Measurements from ENCODE around the gene ACVR1. TPM values are rescaled to one million over a fixed set of nuclear protein-coding genes. Genes with fewer than 3 reads are reported as not detected.

Gene ACVR1
- total RNA-seq, 3 donors from 2014 or later = 14.7 to 38.4 (median 15.8) TPM

DNA sequence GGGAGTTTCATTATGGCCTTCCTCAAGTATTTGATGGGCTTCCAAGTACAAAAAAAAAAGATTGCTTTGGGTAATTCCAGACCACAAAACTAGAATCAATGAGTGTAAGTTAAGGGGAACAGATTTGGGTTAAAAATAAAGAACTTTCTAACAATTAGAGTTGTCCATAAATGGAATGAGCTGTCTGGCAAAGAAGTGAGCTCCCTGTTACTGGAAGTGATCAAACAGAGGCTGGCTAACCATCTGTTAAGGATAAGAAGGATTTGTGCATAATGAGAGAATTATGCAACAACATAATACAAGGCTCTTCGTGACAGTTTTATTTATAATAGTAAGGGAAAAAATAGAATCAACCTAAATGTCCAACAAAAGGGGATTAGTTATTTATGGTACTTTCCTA lies 44.6 kb upstream of the ACVR1 start:
- TF ChIP-seq, protein P1, sequence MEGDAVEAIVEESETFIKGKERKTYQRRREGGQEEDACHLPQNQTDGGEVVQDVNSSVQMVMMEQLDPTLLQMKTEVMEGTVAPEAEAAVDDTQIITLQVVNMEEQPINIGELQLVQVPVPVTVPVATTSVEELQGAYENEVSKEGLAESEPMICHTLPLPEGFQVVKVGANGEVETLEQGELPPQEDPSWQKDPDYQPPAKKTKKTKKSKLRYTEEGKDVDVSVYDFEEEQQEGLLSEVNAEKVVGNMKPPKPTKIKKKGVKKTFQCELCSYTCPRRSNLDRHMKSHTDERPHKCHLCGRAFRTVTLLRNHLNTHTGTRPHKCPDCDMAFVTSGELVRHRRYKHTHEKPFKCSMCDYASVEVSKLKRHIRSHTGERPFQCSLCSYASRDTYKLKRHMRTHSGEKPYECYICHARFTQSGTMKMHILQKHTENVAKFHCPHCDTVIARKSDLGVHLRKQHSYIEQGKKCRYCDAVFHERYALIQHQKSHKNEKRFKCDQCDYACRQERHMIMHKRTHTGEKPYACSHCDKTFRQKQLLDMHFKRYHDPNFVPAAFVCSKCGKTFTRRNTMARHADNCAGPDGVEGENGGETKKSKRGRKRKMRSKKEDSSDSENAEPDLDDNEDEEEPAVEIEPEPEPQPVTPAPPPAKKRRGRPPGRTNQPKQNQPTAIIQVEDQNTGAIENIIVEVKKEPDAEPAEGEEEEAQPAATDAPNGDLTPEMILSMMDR (IDR thresholded peaks at IDR 0.05) = no peak
- H3K4me3 ChIP-seq = no peak overlapping the region
- DNase-seq (no peak), ATAC-seq (no peak)
- no peaks in the 10 kb centered on the region for H3K36me3 ChIP-seq (ENCODE audit: low read depth)
- no peaks in the 10 kb centered on the region for H3K9me3 ChIP-seq
- intact Hi-C loops (cut with DNase I, micrococcal nuclease) = no loop called here
- H3K4me1 ChIP-seq (ENCODE audit: low read depth) = no peaks in the 10 kb centered on the region

DNA sequence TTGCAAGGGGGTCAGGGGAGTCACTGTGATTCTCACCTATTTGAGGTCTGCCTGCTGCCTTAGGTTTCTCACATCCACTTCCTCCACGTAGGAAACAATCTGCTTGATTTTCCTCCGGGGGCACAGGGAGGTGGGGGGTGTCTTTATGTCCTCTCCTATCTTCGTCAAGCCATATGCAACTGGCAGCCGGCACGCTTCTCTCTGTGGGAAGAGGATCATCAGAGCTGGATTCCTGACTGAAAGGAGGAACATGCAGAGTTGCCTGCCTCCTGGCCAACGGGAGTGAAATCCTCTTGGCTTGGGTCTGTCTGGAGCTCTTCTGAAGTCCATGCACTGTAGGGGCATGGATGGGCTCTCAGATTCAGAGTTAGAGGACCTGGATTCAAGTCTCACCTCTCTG lies 43.1 kb upstream of the ACVR1 start:
- DNase-seq = no peak
- H3K36me3 ChIP-seq (ENCODE audit: low read depth) = no peaks in the 10 kb centered on the region
- H3K4me3 ChIP-seq = no peak overlapping the region
- ATAC-seq = no peak
- H3K9me3 ChIP-seq = no peaks in the 10 kb centered on the region
- intact Hi-C loops (cut with DNase I, micrococcal nuclease) = no loop called here
- TF ChIP-seq, protein P1 (IDR thresholded peaks at IDR 0.05) = no peak
- no peaks in the 10 kb centered on the region for H3K4me1 ChIP-seq (ENCODE audit: low read depth)

DNA sequence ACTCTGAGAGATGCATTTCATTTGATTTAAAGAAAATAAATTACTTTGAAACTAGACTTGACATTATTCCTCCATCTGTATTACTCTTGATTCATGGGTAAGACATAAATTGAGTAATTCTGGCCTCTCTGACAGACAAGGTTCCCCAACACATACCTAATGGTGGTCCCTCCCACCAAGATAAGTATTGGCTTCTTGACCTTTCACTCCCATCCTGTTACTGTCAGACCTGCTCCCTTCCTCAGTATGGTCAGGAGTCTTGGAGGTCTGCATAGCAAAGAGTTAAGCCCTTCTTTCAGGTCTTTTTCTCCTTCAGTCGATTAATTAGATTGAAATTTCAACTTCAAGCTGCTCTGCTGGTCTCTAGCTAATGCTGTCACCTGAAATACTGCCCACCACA lies 42.2 kb upstream of the ACVR1 start:
- Histone ChIP-seq H3K9me3 (no peaks in the 10 kb centered on the region), H3K4me3 (no peak overlapping the region), H3K4me1 (ENCODE audit: low read depth) (no peaks in the 10 kb centered on the region), H3K36me3 (ENCODE audit: low read depth) (no peaks in the 10 kb centered on the region)
- ATAC-seq = no peak
- intact Hi-C loops (cut with DNase I, micrococcal nuclease) = no loop called here
- no peak for DNase-seq
- TF ChIP-seq, protein P1 (IDR thresholded peaks at IDR 0.05) = no peak

DNA sequence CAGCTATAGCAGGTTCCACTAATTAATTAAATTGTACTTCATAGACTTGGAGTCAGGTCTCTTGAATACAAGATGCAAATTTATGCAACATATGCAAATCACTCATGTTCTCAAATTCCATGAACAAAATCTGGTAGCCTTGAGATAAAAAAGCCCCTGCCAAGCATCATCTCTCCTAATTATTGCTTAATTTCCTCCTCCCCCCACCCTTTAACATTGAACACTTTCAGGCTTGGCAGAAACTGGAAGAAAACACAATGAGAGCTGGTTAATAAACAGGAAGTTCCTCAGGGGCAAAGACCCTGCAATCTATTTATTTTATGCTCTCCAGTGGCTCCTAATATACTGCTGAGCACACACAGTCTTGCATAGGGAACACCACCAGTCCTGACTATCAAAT lies 35.6 kb upstream of the ACVR1 start:
- ATAC-seq (no peak), DNase-seq (no peak)
- TF ChIP-seq, protein P1 (IDR thresholded peaks at IDR 0.05) = no peak
- Histone ChIP-seq H3K4me1 (ENCODE audit: low read depth) (no peaks in the 10 kb centered on the region), H3K4me3 (no peak overlapping the region), H3K9me3 (no peaks in the 10 kb centered on the region), H3K36me3 (ENCODE audit: low read depth) (no peaks in the 10 kb centered on the region)
- intact Hi-C loops (cut with DNase I, micrococcal nuclease) = no loop called here

DNA sequence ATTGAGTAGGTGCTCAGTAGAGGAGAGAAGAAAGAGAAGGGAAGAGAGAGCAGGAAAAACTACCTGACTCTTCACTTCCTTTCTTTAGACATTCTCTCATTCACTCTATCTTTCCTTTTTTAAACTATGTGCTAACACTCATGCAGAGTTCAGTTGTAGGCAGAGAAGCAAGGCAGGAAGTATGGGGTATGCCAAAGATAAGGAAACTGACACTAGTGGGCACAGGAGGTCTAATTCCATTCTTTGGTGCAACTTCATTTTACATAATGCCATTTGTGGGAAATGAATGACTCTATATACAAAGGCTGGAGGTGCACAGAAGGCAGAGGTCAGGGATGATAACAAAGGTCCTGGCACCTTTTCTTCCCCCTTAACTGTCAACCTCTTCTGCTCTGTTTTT lies 35.1 kb upstream of the ACVR1 start:
- ATAC-seq (no peak), DNase-seq (no peak)
- TF ChIP-seq, protein P1 (IDR thresholded peaks at IDR 0.05) = no peak
- H3K9me3 ChIP-seq = no peaks in the 10 kb centered on the region
- no peak overlapping the region for H3K4me3 ChIP-seq
- intact Hi-C loops (cut with DNase I, micrococcal nuclease) = no loop called here
- no peaks in the 10 kb centered on the region for H3K36me3 ChIP-seq (ENCODE audit: low read depth)
- no peaks in the 10 kb centered on the region for H3K4me1 ChIP-seq (ENCODE audit: low read depth)

DNA sequence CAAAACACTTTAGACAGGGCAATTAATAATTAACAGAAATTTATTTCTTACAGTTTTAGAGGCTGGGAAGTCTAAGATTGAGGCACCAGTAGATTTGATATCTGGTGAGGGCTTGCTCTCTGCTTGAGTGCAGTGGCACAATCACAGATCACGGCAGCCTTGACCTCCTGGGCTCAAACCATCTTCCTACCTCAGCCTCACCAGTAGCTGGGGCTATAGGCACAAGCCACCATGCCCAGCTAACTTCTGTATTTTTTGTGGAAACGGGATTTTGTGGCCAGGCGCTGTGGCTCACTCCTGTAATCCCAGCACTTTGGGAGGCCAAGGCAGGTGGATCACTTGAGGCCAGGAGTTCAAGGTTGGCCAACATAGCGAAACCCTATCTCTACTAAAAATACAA lies 29.0 kb upstream of the ACVR1 start:
- intact Hi-C loops (cut with DNase I, micrococcal nuclease) = no loop called here
- no peak for DNase-seq
- TF ChIP-seq, protein P1 (IDR thresholded peaks at IDR 0.05) = no peak
- Histone ChIP-seq H3K9me3 (no peaks in the 10 kb centered on the region), H3K4me1 (ENCODE audit: low read depth) (no peaks in the 10 kb centered on the region), H3K4me3 (no peak overlapping the region), H3K36me3 (ENCODE audit: low read depth) (no peaks in the 10 kb centered on the region)
- no peak for ATAC-seq

Data from mucosa of descending colon (tissue), 3 donors.